Trophoblast cell (in vitro differentiated cells and primary cell): ENCODE results near the gene NIPBL.

Source experiments
- DNase-seq, 2 donors: peaks; one replicate each; pipeline ENCODE4 v3.0.0-alpha.2; 2016
- H2AFZ ChIP-seq: 2 replicates; pipeline ENCODE4 v1.6.1; 2013; ENCODE audit warnings: low read length, moderate library complexity, mild to moderate bottlenecking; ENCODE audit not compliant: insufficient read depth, poor library complexity
- H2AK5ac ChIP-seq: 2 replicates; pipeline ENCODE4 v1.6.1; 2013; ENCODE audit warnings: mild to moderate bottlenecking, low read length
- H2BK120ac ChIP-seq: 2 replicates; pipeline ENCODE4 v1.6.1; 2013; ENCODE audit warnings: low read length, mild to moderate bottlenecking, moderate library complexity; ENCODE audit not compliant: insufficient read depth, poor library complexity
- H2BK12ac ChIP-seq: 2 replicates; pipeline ENCODE4 v1.6.1; 2013; ENCODE audit warnings: mild to moderate bottlenecking, low read length, moderate library complexity
- H2BK5ac ChIP-seq: 2 replicates; pipeline ENCODE4 v1.6.1; 2013; ENCODE audit warnings: low read length, low read depth, moderate library complexity, mild to moderate bottlenecking; ENCODE audit not compliant: poor library complexity
- H3K14ac ChIP-seq: 2 replicates; pipeline ENCODE4 v1.6.1; 2013; ENCODE audit warnings: mild to moderate bottlenecking, low read length
- H3K18ac ChIP-seq: 2 replicates; pipeline ENCODE4 v1.6.1; 2013; ENCODE audit warnings: mild to moderate bottlenecking, low read length
- H3K23ac ChIP-seq: 2 replicates; pipeline ENCODE4 v1.6.1; 2013; ENCODE audit warnings: low read length
- H3K27ac ChIP-seq: 2 replicates; pipeline ENCODE4 v1.5.1; 2013; ENCODE audit warnings: low read depth, mild to moderate bottlenecking, inconsistent platforms, low read length, moderate library complexity
- H3K27me3 ChIP-seq: 2 replicates; pipeline ENCODE4 v1.6.1; 2013; ENCODE audit warnings: inconsistent platforms, mild to moderate bottlenecking, low read length, moderate library complexity; ENCODE audit not compliant: insufficient read depth
- H3K36me3 ChIP-seq, 2 experiments: 1 replicate in 1 of 2; 2 replicates in 1 of 2; pipeline ENCODE4 v1.6.1; 2013; ENCODE audit warnings: low read length in 2 of 2, mild to moderate bottlenecking in 2 of 2, moderate library complexity in 1 of 2; ENCODE audit not compliant: insufficient read depth in 2 of 2, control insufficient read depth in 1 of 2
- H3K4ac ChIP-seq: 2 replicates; pipeline ENCODE4 v1.6.1; 2013; ENCODE audit warnings: low read depth, mild to moderate bottlenecking, low read length, moderate library complexity
- H3K4me1 ChIP-seq, 2 experiments: 1 replicate in 1 of 2; 2 replicates in 1 of 2; pipeline ENCODE4 v1.6.1; 2013; ENCODE audit warnings: low read length in 2 of 2, mild to moderate bottlenecking in 2 of 2, moderate library complexity in 1 of 2; ENCODE audit not compliant: insufficient read depth in 2 of 2, control insufficient read depth in 1 of 2
- H3K4me2 ChIP-seq: 2 replicates; pipeline ENCODE4 v1.6.1; 2013; ENCODE audit warnings: inconsistent platforms, mild to moderate bottlenecking, low read length, moderate library complexity
- H3K4me3 ChIP-seq: 2 replicates; pipeline ENCODE4 v1.5.1; 2013; ENCODE audit warnings: mild to moderate bottlenecking, low read depth, low read length, inconsistent platforms
- H3K79me1 ChIP-seq: one replicate; pipeline ENCODE4 v1.6.1; 2013; ENCODE audit warnings: low read length
- H3K79me2 ChIP-seq: 2 replicates; pipeline ENCODE4 v1.6.1; 2013; ENCODE audit warnings: low read length, mild to moderate bottlenecking; ENCODE audit not compliant: control insufficient read depth, insufficient read depth, poor library complexity
- H3K9ac ChIP-seq: 2 replicates; pipeline ENCODE4 v1.6.1; 2013; ENCODE audit warnings: mild to moderate bottlenecking, low read length
- H3K9me3 ChIP-seq: 2 replicates; pipeline ENCODE4 v1.6.1; 2013; ENCODE audit warnings: low read depth, mild to moderate bottlenecking, control low read depth, inconsistent platforms, low read length; ENCODE audit not compliant: insufficient read depth
- H4K12ac ChIP-seq: 2 replicates; pipeline ENCODE4 v1.6.1; 2013; ENCODE audit warnings: low read depth, mild to moderate bottlenecking, low read length, moderate library complexity
- H4K8ac ChIP-seq: 2 replicates; pipeline ENCODE4 v1.6.1; 2013; ENCODE audit warnings: low read depth, mild to moderate bottlenecking, low read length, moderate library complexity
- H4K91ac ChIP-seq: one replicate; pipeline ENCODE4 v1.6.1; 2013; ENCODE audit warnings: low read depth, mild to moderate bottlenecking, low read length, moderate library complexity
- WGBS: extraction: QIAGEN DNeasy Blood & Tissue Kit; methylation state at CpG from one replicate; pipeline ENCODE4 v1.1.7; 2013; ENCODE audit warnings: missing lambda C conversion rate; ENCODE audit not compliant: insufficient read length, insufficient coverage; ENCODE audit errors: extremely low coverage; 5-methylcytosine and 5-hydroxymethylcytosine counted together

Gene NIPBL

GRCh38 chr5:37037840-37038239 is 161.3 kb downstream of the NIPBL start:
- H3K79me1 ChIP-seq = no peaks in the 10 kb centered on the region
- H3K27ac ChIP-seq = no peak overlapping the region
- H3K9ac ChIP-seq = no peak overlapping the region
- no peak overlapping the region for H2BK120ac ChIP-seq
- no peak overlapping the region for H2AFZ ChIP-seq
- H2BK5ac ChIP-seq = no peak overlapping the region
- no peak overlapping the region for H3K4me2 ChIP-seq
- no peaks in the 10 kb centered on the region for H3K4me1 ChIP-seq
- H2AK5ac ChIP-seq = no peak overlapping the region
- no peak overlapping the region for H3K23ac ChIP-seq
- no peak for DNase-seq
- peaks cover 0 to 2% of the 10 kb centered on the region in 2 experiments for H3K36me3 ChIP-seq
- no peak overlapping the region for H4K12ac ChIP-seq
- no peaks in the 10 kb centered on the region for H3K9me3 ChIP-seq
- H3K18ac ChIP-seq = no peak overlapping the region
- no peak overlapping the region for H4K91ac ChIP-seq
- H3K79me2 ChIP-seq = no peaks in the 10 kb centered on the region
- H4K8ac ChIP-seq = no peak overlapping the region
- H3K14ac ChIP-seq = no peak overlapping the region
- H3K4me3 ChIP-seq = no peak overlapping the region
- H2BK12ac ChIP-seq = no peak overlapping the region
- no peak overlapping the region for H3K4ac ChIP-seq
- no peaks in the 10 kb centered on the region for H3K27me3 ChIP-seq
- WGBS = no CpG with 5 or more reads among the region's 5 CpGs

GRCh38 chr5:37039824-37040223 is 163.3 kb downstream of the NIPBL start:
- WGBS = no CpG with 5 or more reads among the region's 1 CpG
- Histone ChIP-seq H2BK12ac (no peak overlapping the region), H3K27ac (no peak overlapping the region), H3K23ac (no peak overlapping the region), H3K4me1 (no peaks in the 10 kb centered on the region), H3K36me3 (peaks cover 0 to 2% of the 10 kb centered on the region in 2 experiments), H2BK120ac (no peak overlapping the region), H3K79me1 (no peaks in the 10 kb centered on the region), H2BK5ac (no peak overlapping the region), H2AK5ac (no peak overlapping the region), H4K12ac (no peak overlapping the region), H2AFZ (no peak overlapping the region), H3K9ac (no peak overlapping the region), H3K9me3 (no peaks in the 10 kb centered on the region), H4K8ac (no peak overlapping the region), H3K4me2 (no peak overlapping the region), H3K4me3 (no peak overlapping the region), H3K27me3 (no peaks in the 10 kb centered on the region), H3K4ac (no peak overlapping the region), H3K79me2 (no peaks in the 10 kb centered on the region), H3K18ac (no peak overlapping the region), H4K91ac (no peak overlapping the region), H3K14ac (no peak overlapping the region)
- DNase-seq = no peak

- H2AFZ ChIP-seq = no peak overlapping the region
- H3K79me1 ChIP-seq = no peaks in the 10 kb centered on the region
- H2BK5ac ChIP-seq = no peak overlapping the region
- H4K12ac ChIP-seq = no peak overlapping the region
- DNase-seq = no peak
- no peak overlapping the region for H2BK120ac ChIP-seq
- H2BK12ac ChIP-seq = no peak overlapping the region
- no peak overlapping the region for H3K23ac ChIP-seq
- no peak overlapping the region for H4K8ac ChIP-seq
- H4K91ac ChIP-seq = no peak overlapping the region
- H3K36me3 ChIP-seq = peaks cover 3 to 4% of the 10 kb centered on the region in 2 experiments
- H3K4me1 ChIP-seq = no peaks in the 10 kb centered on the region
- H3K4me3 ChIP-seq = no peak overlapping the region
- H3K27me3 ChIP-seq = no peaks in the 10 kb centered on the region
- H3K4ac ChIP-seq = no peak overlapping the region
- no peaks in the 10 kb centered on the region for H3K9me3 ChIP-seq
- no peak overlapping the region for H3K27ac ChIP-seq
- H3K14ac ChIP-seq = no peak overlapping the region
- H3K18ac ChIP-seq = no peak overlapping the region
- WGBS = no CpG with 5 or more reads among the region's 2 CpGs
- H3K4me2 ChIP-seq = no peak overlapping the region
- H2AK5ac ChIP-seq = no peak overlapping the region
- H3K9ac ChIP-seq = no peak overlapping the region
- no peaks in the 10 kb centered on the region for H3K79me2 ChIP-seq
Measured at GRCh38 chr5:37043693-37044092, 167.1 kb downstream of the NIPBL start.

- Histone ChIP-seq H3K9me3 (no peaks in the 10 kb centered on the region), H3K9ac (no peak overlapping the region), H2BK120ac (no peak overlapping the region), H4K8ac (no peak overlapping the region), H3K18ac (no peak overlapping the region), H4K91ac (no peak overlapping the region), H2BK12ac (no peak overlapping the region), H3K27ac (no peak overlapping the region), H3K79me1 (no peaks in the 10 kb centered on the region), H3K4ac (no peak overlapping the region), H3K4me3 (no peak overlapping the region), H3K14ac (no peak overlapping the region), H2AK5ac (no peak overlapping the region), H3K36me3 (peaks cover 4 to 6% of the 10 kb centered on the region in 2 experiments), H2BK5ac (no peak overlapping the region), H3K4me1 (no peaks in the 10 kb centered on the region), H3K79me2 (no peaks in the 10 kb centered on the region), H4K12ac (no peak overlapping the region), H3K23ac (no peak overlapping the region), H3K27me3 (no peaks in the 10 kb centered on the region), H2AFZ (no peak overlapping the region), H3K4me2 (no peak overlapping the region)
- no peak for DNase-seq
- no CpG with 5 or more reads among the region's 4 CpGs for WGBS
Measured at GRCh38 chr5:37044120-37044519, 167.6 kb downstream of the NIPBL start.
